H9 (cell line): Measurements from ENCODE around the gene ZSCAN18. TPM values are rescaled to one million over a fixed set of nuclear protein-coding genes. Genes with fewer than 3 reads are reported as not detected.

Experiments used
- DNase-seq: peaks from one replicate; pipeline ENCODE4 v3.0.0-alpha.2; 2017
- H2AFZ ChIP-seq: one replicate; pipeline ENCODE4 v1.6.1; 2013; ENCODE audit warnings: mild to moderate bottlenecking, low read length, control low read depth, moderate library complexity
- H2AK5ac ChIP-seq: 2 replicates; pipeline ENCODE4 v1.6.1; 2013; ENCODE audit warnings: low read length, control low read depth, mixed read lengths; ENCODE audit not compliant: insufficient read length
- H2BK120ac ChIP-seq: one replicate; pipeline ENCODE4 v1.6.1; 2013; ENCODE audit warnings: low read depth, mild to moderate bottlenecking, low read length, control low read depth, inconsistent platforms; ENCODE audit not compliant: poor library complexity, severe bottlenecking
- H2BK12ac ChIP-seq: 2 replicates; pipeline ENCODE4 v1.6.1; 2013; ENCODE audit warnings: low read length, control low read depth, mixed read lengths, low read depth; ENCODE audit not compliant: insufficient read length
- H2BK15ac ChIP-seq: 2 replicates; pipeline ENCODE4 v1.6.1; 2013; ENCODE audit warnings: low read depth, low read length, control low read depth
- H2BK20ac ChIP-seq: one replicate; pipeline ENCODE4 v1.6.1; 2013; ENCODE audit warnings: low read depth, mild to moderate bottlenecking, low read length, control low read depth, inconsistent platforms; ENCODE audit not compliant: poor library complexity, severe bottlenecking
- H2BK5ac ChIP-seq: 2 replicates; pipeline ENCODE4 v1.6.1; 2013; ENCODE audit warnings: low read length, control low read depth, mixed read lengths; ENCODE audit not compliant: insufficient read length
- H3K14ac ChIP-seq: 2 replicates; pipeline ENCODE4 v1.6.1; 2013; ENCODE audit warnings: low read length, control low read depth; ENCODE audit not compliant: insufficient read depth
- H3K18ac ChIP-seq: 2 replicates; pipeline ENCODE4 v1.6.1; 2013; ENCODE audit warnings: low read depth, mild to moderate bottlenecking, mixed read lengths, low read length, control low read depth; ENCODE audit not compliant: insufficient read length
- H3K23ac ChIP-seq: 2 replicates; pipeline ENCODE4 v1.6.1; 2013; ENCODE audit warnings: low read length, control low read depth, mixed read lengths, low read depth; ENCODE audit not compliant: insufficient read length
- H3K23me2 ChIP-seq: 2 replicates; pipeline ENCODE4 v1.6.1; 2013; ENCODE audit warnings: low read depth, mild to moderate bottlenecking, mixed read lengths, low read length, control low read depth; ENCODE audit not compliant: insufficient read length, poor library complexity, severe bottlenecking
- H3K27ac ChIP-seq: 2 replicates; pipeline ENCODE4 v1.5.1; 2013; ENCODE audit warnings: low read length, control low read depth, mixed read lengths, low read depth; ENCODE audit not compliant: insufficient read length
- H3K27me3 ChIP-seq: 2 replicates; pipeline ENCODE4 v1.6.1; 2013; ENCODE audit warnings: low read length, control low read depth, inconsistent platforms; ENCODE audit not compliant: insufficient read depth
- H3K4ac ChIP-seq: 2 replicates; pipeline ENCODE4 v1.6.1; 2013; ENCODE audit warnings: low read depth, mild to moderate bottlenecking, control low read depth, inconsistent platforms, low read length, moderate library complexity
- H3K4me1 ChIP-seq: 2 replicates; pipeline ENCODE4 v1.6.1; 2013; ENCODE audit warnings: low read length, control low read depth, inconsistent platforms; ENCODE audit not compliant: insufficient read depth
- H3K4me2 ChIP-seq: 2 replicates; pipeline ENCODE4 v1.6.1; 2013; ENCODE audit warnings: low read length, control low read depth, mixed read lengths; ENCODE audit not compliant: insufficient read length, insufficient read depth
- H3K56ac ChIP-seq: 2 replicates; pipeline ENCODE4 v1.6.1; 2013; ENCODE audit warnings: low read depth, mild to moderate bottlenecking, mixed read lengths, low read length, control low read depth; ENCODE audit not compliant: insufficient read length
- H3K79me1 ChIP-seq: 2 replicates; pipeline ENCODE4 v1.6.1; 2013; ENCODE audit warnings: low read depth, mild to moderate bottlenecking, moderate library complexity, low read length, control low read depth, inconsistent platforms; ENCODE audit not compliant: insufficient read depth, poor library complexity, severe bottlenecking
- H3K79me2 ChIP-seq: 2 replicates; pipeline ENCODE4 v1.6.1; 2013; ENCODE audit warnings: low read length, control low read depth, inconsistent platforms; ENCODE audit not compliant: insufficient read depth
- H3K9ac ChIP-seq: 2 replicates; pipeline ENCODE4 v1.6.1; 2013; ENCODE audit warnings: low read length, control low read depth, mixed read lengths; ENCODE audit not compliant: insufficient read length; ENCODE audit errors: extremely low read depth
- H3K9me3 ChIP-seq: one replicate; pipeline ENCODE4 v1.6.1; 2013; ENCODE audit warnings: low read depth, low read length, inconsistent platforms; ENCODE audit not compliant: control insufficient read depth
- H3T11ph ChIP-seq: one replicate; pipeline ENCODE4 v1.6.1; 2013; ENCODE audit warnings: mild to moderate bottlenecking, low read length, control low read depth, inconsistent platforms
- H4K20me1 ChIP-seq: one replicate; pipeline ENCODE4 v1.6.1; 2013; ENCODE audit not compliant: control insufficient read depth, insufficient read length, insufficient read depth
- H4K5ac ChIP-seq: 2 replicates; pipeline ENCODE4 v1.6.1; 2013; ENCODE audit warnings: low read depth, mild to moderate bottlenecking, mixed read lengths, low read length, control low read depth; ENCODE audit not compliant: insufficient read length
- H4K8ac ChIP-seq: replicated peaks from 2 replicates; pipeline ENCODE4 v1.6.1; 2013; ENCODE audit warnings: low read length, control low read depth, mixed read lengths, low read depth; ENCODE audit not compliant: insufficient read length
- H4K91ac ChIP-seq: 2 replicates; pipeline ENCODE4 v1.6.1; 2013; ENCODE audit warnings: low read depth, mild to moderate bottlenecking, moderate library complexity, mixed read lengths, low read length, control low read depth; ENCODE audit not compliant: insufficient read length
- H3K27ac Mint-ChIP-seq, 3 experiments: 2 replicates in 2 of 3; 3 replicates in 1 of 3; pipeline ENCODE4 v1.8.0; 2020 to 2021; ENCODE audit warnings: mixed read lengths in 3 of 3, mild to moderate bottlenecking in 1 of 3, moderate library complexity in 1 of 3
- H3K27me3 Mint-ChIP-seq: 2 replicates; pipeline ENCODE4 v1.8.0; 2021; ENCODE audit warnings: low read depth, mild to moderate bottlenecking, moderate library complexity, mixed read lengths
- H3K36me3 Mint-ChIP-seq, 3 experiments: 2 replicates in 2 of 3; 3 replicates in 1 of 3; pipeline ENCODE4 v1.8.0; 2020 to 2021; ENCODE audit warnings: low read depth in 3 of 3, mixed read lengths in 3 of 3; ENCODE audit not compliant: insufficient read depth in 1 of 3
- H3K4me1 Mint-ChIP-seq, 2 experiments: 2 replicates each; pipeline ENCODE4 v1.8.0; 2020; ENCODE audit warnings: mixed read lengths in 2 of 2
- H3K4me3 Mint-ChIP-seq, 2 experiments: 2 replicates in 1 of 2; 3 replicates in 1 of 2; pipeline ENCODE4 v1.8.0; 2020 to 2021; ENCODE audit warnings: mild to moderate bottlenecking in 2 of 2, mixed read lengths in 2 of 2, moderate library complexity in 1 of 2
- H3K9me3 Mint-ChIP-seq, 2 experiments: 2 replicates in 1 of 2; 3 replicates in 1 of 2; pipeline ENCODE4 v1.8.0; 2020; ENCODE audit warnings: mild to moderate bottlenecking in 2 of 2, mixed read lengths in 2 of 2, moderate library complexity in 1 of 2
- CTCF ChIP-seq: fragments of 200-600 bp; sonication (generic); conservative IDR thresholded peaks from 3 replicates; pipeline ENCODE4 v1.8.0; 2021; ENCODE audit warnings: antibody characterized with exemption, mild to moderate bottlenecking
- WGBS: extraction: QIAGEN DNeasy Blood & Tissue Kit; methylation state at CpG from one replicate; pipeline ENCODE4 v1.1.7; 2013; ENCODE audit warnings: missing lambda C conversion rate, low lambda C conversion rate, mixed read lengths; ENCODE audit not compliant: insufficient read length; ENCODE audit errors: extremely low coverage; 5-methylcytosine and 5-hydroxymethylcytosine counted together
- total RNA-seq: library from RNA; stranded (reverse); gene quantifications from 2 replicates; pipeline ENCODE4 v1.2.1, GENCODE V29; 2021

The ZSCAN18 gene
- total RNA-seq, 1 experiment from 2014 or later: 40.1 TPM

- Histone ChIP-seq H2AK5ac (no peak overlapping the region), H3K79me1 (no peaks in the 10 kb centered on the region), H3K23me2 (peaks cover 3% of the 10 kb centered on the region), H4K8ac (no peak overlapping the region), H3T11ph (no peak overlapping the region), H4K20me1 (no peaks in the 10 kb centered on the region), H2AFZ (no peak overlapping the region), H4K5ac (no peak overlapping the region), H2BK15ac (no peak overlapping the region), H3K56ac (no peak overlapping the region), H3K79me2 (no peaks in the 10 kb centered on the region), H2BK120ac (no peak overlapping the region), H4K91ac (no peak overlapping the region), H3K4ac (no peak overlapping the region; the same call in 1 of the 2 replicates), H3K4me2 (no peak overlapping the region), H2BK5ac (no peak overlapping the region), H3K27me3 (no peaks in the 10 kb centered on the region), H3K9ac (no peak overlapping the region), H2BK20ac (no peak overlapping the region), H2BK12ac (no peak overlapping the region), H3K18ac (no peak overlapping the region), H3K27ac (no peak overlapping the region), H3K4me1 (peaks cover 4% of the 10 kb centered on the region; the same call in 1 of the 2 replicates), H3K9me3 (no peaks in the 10 kb centered on the region), H3K14ac (no peak overlapping the region), H3K23ac (no peak overlapping the region)
- Mint-ChIP-seq H3K9me3 (peaks cover 64 to 65% of the 10 kb centered on the region in 2 experiments), H3K27me3 (peaks cover 19% of the 10 kb centered on the region), H3K4me3 (no peak overlapping the region; a peak in 1 of 5 replicates), H3K36me3 (peaks cover 14 to 21% (median 18%) of the 10 kb centered on the region in 3 experiments; a peak in 6 of 7 replicates), H3K27ac (no peak overlapping the region), H3K4me1 (peaks cover 10 to 20% of the 10 kb centered on the region in 2 experiments)
- no CpG with 5 or more reads among the region's 8 CpGs for WGBS
- no peak for TF ChIP-seq CTCF
- DNase-seq: no peak
Measured at GRCh38 chr19:58056261-58056660, 41.8 kb downstream of the ZSCAN18 start.
